ENCODE results near the gene CADM1. TPM values are rescaled to one million over a fixed set of nuclear protein-coding genes. Genes with fewer than 3 reads are reported as not detected.

CADM1 gene
- polyA plus RNA-seq, 1 donor (not counting 4 experiments of a cell fraction or from before 2014, with no cell fraction given), result 9.5 TPM

DNA sequence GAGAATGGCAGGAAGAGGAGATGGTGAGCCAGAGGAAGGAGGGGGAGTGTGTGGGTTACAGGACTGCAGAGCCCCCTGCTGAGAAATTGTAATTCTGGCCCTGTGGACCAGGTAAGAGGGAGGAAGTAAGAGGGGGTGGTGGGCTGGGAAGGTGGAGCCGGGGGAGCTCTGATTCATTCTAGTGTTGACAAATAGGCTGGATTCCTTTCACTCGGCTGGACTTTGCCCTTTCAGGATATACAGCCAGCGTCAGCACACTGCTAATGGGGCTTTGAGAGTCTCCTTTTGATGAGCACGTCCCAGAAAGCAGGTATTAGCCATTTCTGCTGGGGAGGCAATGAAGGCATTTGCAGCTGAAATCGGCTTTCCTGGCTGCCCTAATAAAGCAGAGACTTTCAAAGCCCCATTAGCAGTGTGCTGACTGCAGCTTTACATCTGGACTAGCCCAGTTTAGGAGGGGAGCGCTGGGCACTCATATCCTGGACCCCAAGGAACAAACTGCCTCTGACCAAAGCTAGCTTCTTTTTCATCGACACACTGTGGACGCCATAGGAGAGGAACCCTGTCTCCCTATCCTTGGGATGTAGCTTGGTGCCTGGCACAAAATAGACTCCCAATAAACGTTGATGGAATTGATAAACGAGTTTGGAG lies 44.8 kb upstream of the CADM1 start:
- H3K27ac ChIP-seq (ENCODE audit: control insufficient read depth, insufficient read depth, low read length), result no peak overlapping the region
- H3K9me3 ChIP-seq (ENCODE audit: control insufficient read depth, low read depth, low read length), result no peaks in the 10 kb centered on the region
- no peak for FAIRE-seq
- H3K9ac ChIP-seq (ENCODE audit: control insufficient read depth, extremely low read depth, insufficient read depth, low read length), result no peak overlapping the region
- H3K4me1 ChIP-seq (ENCODE audit: control insufficient read depth, extremely low read depth, insufficient read depth, low read length), result no peaks in the 10 kb centered on the region
- H3K4me2 ChIP-seq (ENCODE audit: control insufficient read depth, extremely low read depth, insufficient read depth, low read depth, low read length), result no peak overlapping the region
- dilution Hi-C loops (cut with MboI; ENCODE audit: extremely low pct_ligation_motif_present, low sequenced_read_pairs), result no loop called here
- no peaks in the 10 kb centered on the region for H3K27me3 ChIP-seq (ENCODE audit: control insufficient read depth, extremely low read depth, insufficient read depth, low read length)
- no peaks in the 10 kb centered on the region for H3K9me1 ChIP-seq (ENCODE audit: control insufficient read depth, extremely low read depth, insufficient read depth, low read length)
- DNase-seq (ENCODE audit: low read depth, low spot score), result no peak
- H3K79me2 ChIP-seq (ENCODE audit: control insufficient read depth, insufficient read depth, low read length), result no peaks in the 10 kb centered on the region
- H4K20me1 ChIP-seq (ENCODE audit: control insufficient read depth, extremely low read depth, insufficient read depth, low read length), result no peaks in the 10 kb centered on the region
- TF ChIP-seq EZH2 (IDR thresholded peaks at IDR 0.05; ENCODE audit: low read length) (no peak), CTCF (optimal IDR thresholded peaks at IDR 0.05 in 1 of 3, IDR thresholded peaks at IDR 0.05 in 1 of 3, conservative IDR thresholded peaks at IDR 0.05 in 1 of 3; ENCODE audit: extremely low read depth in 1 of 3, insufficient read depth in 2 of 3, low read length in 3 of 3) (no peak)
- H3K4me3 ChIP-seq (ENCODE audit: control insufficient read depth in 2 of 3, extremely low read depth in 1 of 3, insufficient read depth in 2 of 3, low read depth in 1 of 3, low read length in 3 of 3), result no peak overlapping the region
- H2AFZ ChIP-seq (ENCODE audit: control insufficient read depth, low read length), result no peak overlapping the region
- H3K36me3 ChIP-seq (ENCODE audit: control insufficient read depth in 2 of 2, extremely low read depth in 1 of 2, insufficient read depth in 2 of 2, low read length in 2 of 2), result no peaks in the 10 kb centered on the region

DNA sequence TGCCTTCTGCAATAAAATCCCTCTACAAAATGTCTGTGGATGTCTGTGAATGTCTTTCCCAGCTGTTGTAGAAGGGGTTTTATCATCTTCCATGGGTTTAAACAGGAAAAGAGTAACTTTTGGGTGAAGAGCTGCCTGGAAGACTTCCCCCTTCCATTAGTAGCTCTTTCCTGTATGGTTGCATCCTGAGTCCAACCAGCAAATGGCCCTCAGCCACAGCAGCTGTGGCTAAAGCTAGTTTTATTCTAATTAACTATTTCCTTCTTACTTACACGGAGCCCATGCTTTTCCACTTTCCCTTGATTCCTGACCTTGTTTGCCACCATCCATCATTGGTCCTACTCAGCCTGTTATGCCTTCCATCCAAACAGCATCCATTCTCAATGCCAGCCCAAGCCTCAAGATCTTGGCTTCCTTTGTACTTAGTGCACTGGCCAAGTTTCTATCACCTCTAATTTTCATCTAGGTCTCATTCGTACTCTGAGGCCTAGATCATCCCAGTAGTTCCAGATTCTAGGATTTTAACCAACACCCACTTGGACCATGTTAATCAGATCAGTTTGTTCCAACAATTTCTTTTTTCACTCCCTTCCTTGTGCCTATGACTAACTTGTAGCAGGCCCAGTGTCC lies 41.5 kb upstream of the CADM1 start:
- dilution Hi-C loops (cut with MboI; ENCODE audit: extremely low pct_ligation_motif_present, low sequenced_read_pairs), result no loop called here
- no peak for FAIRE-seq

More for the DNA sequence above, 41.5 kb upstream of the CADM1 start:
- H3K4me1 ChIP-seq (ENCODE audit: control insufficient read depth, extremely low read depth, insufficient read depth, low read length), result no peaks in the 10 kb centered on the region
- no peaks in the 10 kb centered on the region for H3K79me2 ChIP-seq (ENCODE audit: control insufficient read depth, insufficient read depth, low read length)
- no peak for DNase-seq (ENCODE audit: low read depth, low spot score)
- no peaks in the 10 kb centered on the region for H4K20me1 ChIP-seq (ENCODE audit: control insufficient read depth, extremely low read depth, insufficient read depth, low read length)
- H2AFZ ChIP-seq (ENCODE audit: control insufficient read depth, low read length), result no peak overlapping the region
- no peaks in the 10 kb centered on the region for H3K36me3 ChIP-seq (ENCODE audit: control insufficient read depth in 2 of 2, extremely low read depth in 1 of 2, insufficient read depth in 2 of 2, low read length in 2 of 2)
- H3K9ac ChIP-seq (ENCODE audit: control insufficient read depth, extremely low read depth, insufficient read depth, low read length), result no peak overlapping the region
- no peaks in the 10 kb centered on the region for H3K9me1 ChIP-seq (ENCODE audit: control insufficient read depth, extremely low read depth, insufficient read depth, low read length)
- no peak overlapping the region for H3K4me2 ChIP-seq (ENCODE audit: control insufficient read depth, extremely low read depth, insufficient read depth, low read depth, low read length)
- H3K9me3 ChIP-seq (ENCODE audit: control insufficient read depth, low read depth, low read length), result no peaks in the 10 kb centered on the region
- TF ChIP-seq CTCF (optimal IDR thresholded peaks at IDR 0.05 in 1 of 3, IDR thresholded peaks at IDR 0.05 in 1 of 3, conservative IDR thresholded peaks at IDR 0.05 in 1 of 3; ENCODE audit: extremely low read depth in 1 of 3, insufficient read depth in 2 of 3, low read length in 3 of 3), result no peak
- TF ChIP-seq EZH2 (IDR thresholded peaks at IDR 0.05; ENCODE audit: low read length), result no peak
- H3K4me3 ChIP-seq (ENCODE audit: control insufficient read depth in 2 of 3, extremely low read depth in 1 of 3, insufficient read depth in 2 of 3, low read depth in 1 of 3, low read length in 3 of 3), result no peak overlapping the region
- no peak overlapping the region for H3K27ac ChIP-seq (ENCODE audit: control insufficient read depth, insufficient read depth, low read length)
- H3K27me3 ChIP-seq (ENCODE audit: control insufficient read depth, extremely low read depth, insufficient read depth, low read length), result no peaks in the 10 kb centered on the region

Data from keratinocyte (primary cell).